Stomach (tissue), 4 donors: ENCODE results near the gene TPD52L1.

Experiments
- CTCF ChIP-seq, 7 experiments: fragments of 450-650 bp in 4 of 7; fragments of 200-600 bp in 3 of 7; sonication (generic) in 3 of 7; IDR thresholded peaks; one replicate each; pipeline ENCODE4 v1.5.1; 2016 to 2019; ENCODE audit warnings: antibody characterized with exemption in 7 of 7, control low read depth in 2 of 7, mild to moderate bottlenecking in 1 of 7
- EP300 ChIP-seq: sonication (generic); formaldehyde crosslinking; IDR thresholded peaks from one replicate; pipeline ENCODE4 v1.6.1; 2017; ENCODE audit warnings: antibody characterized with exemption

DNA sequence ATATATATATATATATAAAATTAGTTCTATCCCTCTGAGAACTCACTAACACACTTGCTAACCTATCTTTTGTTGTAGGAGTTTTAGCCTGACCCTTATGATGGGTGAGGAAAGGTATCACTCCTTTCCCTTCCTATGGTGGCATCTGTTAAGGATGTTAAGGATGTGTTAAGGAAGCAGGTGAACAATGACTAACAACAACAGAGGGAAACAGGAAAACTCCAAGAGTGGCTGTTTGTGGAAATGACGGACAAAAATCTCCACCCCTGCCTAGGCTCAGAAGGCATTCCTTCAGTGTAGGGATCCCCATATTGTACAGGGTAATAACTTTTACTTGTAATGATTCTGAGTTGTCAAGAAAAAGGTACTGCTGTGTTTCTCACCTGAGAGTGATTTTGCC lies 8.8 kb upstream of the TPD52L1 start:
- no peak for TF ChIP-seq CTCF (IDR thresholded peaks at IDR 0.05)
- TF ChIP-seq EP300, result no peak
